Posterior vena cava (tissue), 2 donors: ENCODE results near the gene PRPSAP1. TPM values are rescaled to one million over a fixed set of nuclear protein-coding genes. Genes with fewer than 3 reads are reported as not detected.

Source experiments
- DNase-seq: peaks from one replicate; pipeline ENCODE4 v3.0.0-alpha.2; 2020; ENCODE audit warnings: low spot score
- intact Hi-C, 2 donors: fragments of 100-400 bp; cut with DNase I; formaldehyde crosslinking; loops; one replicate each; pipeline versions ENCODE4 v1.14.1 to v1.14.2; 2022 to 2023
- total RNA-seq, 2 donors: library from RNA; stranded (reverse); fragmentation: NEBNext Ultra II Directional; extraction: Animal tissue kit (Norgen Biotek cat#: 25700); gene quantifications; one replicate each; pipeline ENCODE4 v1.2.1, GENCODE V29; 2021
- donor health status: DM: yes; HTN: yes; CAD: no.
- donor health status: DM: yes; HTN: yes; CAD: no.

The PRPSAP1 gene
- total RNA-seq, 2 donors from 2014 or later = 33.7 to 34.8 TPM

GRCh38 chr17:76296186-76296585 is 57.5 kb downstream of the PRPSAP1 start:
- intact Hi-C loops = no loop called here
- DNase-seq = no peak

DNA sequence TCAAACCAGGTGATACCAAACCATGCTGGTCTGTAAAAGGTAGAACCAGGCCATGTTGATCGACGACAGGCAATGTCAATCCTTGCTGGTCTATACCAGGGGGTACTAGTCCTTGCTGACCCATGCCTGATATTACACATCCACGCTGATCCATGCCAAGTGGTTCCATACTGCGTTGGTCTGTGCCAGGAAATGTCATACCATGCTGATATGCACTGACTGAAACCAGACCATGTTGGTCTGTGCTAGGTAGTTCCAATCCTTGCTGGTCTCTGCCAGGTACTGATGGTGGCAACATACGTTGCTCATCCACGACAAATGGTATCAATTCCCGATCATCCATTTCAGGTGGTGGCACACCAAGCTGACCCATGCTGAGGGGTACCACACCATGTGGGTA is 60.6 kb downstream of the PRPSAP1 start:
- intact Hi-C loops = no loop called here
- DNase-seq = no peak

DNA sequence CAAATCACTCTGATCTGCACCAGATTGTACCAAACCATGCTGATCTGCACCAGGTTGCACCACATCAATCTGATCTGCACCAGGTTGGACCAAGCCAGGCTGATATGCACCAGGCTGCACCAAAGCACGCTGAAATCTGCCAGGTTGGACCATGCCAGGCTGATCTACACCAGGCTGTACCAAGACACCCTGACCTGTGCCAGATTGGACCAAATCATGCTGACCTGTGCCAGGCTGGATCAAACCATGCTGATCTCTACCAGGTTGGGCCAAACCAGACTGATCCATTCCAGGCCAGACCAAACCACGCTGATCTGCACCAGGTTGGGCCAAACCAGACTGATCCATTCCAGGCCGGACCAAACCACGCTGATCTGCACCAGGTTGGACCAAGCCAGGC is 61.1 kb downstream of the PRPSAP1 start:
- intact Hi-C loops = no loop called here
- no peak for DNase-seq

- intact Hi-C loops = loop anchor here (1.0 to 10.0 kb wide), 3 partner anchors 160 to 269 kb away; no protein-coding TSS in a partner anchor
These were observed 71.9 kb downstream of the PRPSAP1 start for GRCh38 chr17:76281573-76282371.

GRCh38 chr17:76280650-76281049 is 73.1 kb downstream of the PRPSAP1 start:
- intact Hi-C loops = loop anchor here (1.0 to 10.0 kb wide), 3 partner anchors 159 to 268 kb away; no protein-coding TSS in a partner anchor
- no peak for DNase-seq

More at GRCh38 chr17:76281573-76282371, 71.9 kb downstream of the PRPSAP1 start:
- no peak for DNase-seq

DNA sequence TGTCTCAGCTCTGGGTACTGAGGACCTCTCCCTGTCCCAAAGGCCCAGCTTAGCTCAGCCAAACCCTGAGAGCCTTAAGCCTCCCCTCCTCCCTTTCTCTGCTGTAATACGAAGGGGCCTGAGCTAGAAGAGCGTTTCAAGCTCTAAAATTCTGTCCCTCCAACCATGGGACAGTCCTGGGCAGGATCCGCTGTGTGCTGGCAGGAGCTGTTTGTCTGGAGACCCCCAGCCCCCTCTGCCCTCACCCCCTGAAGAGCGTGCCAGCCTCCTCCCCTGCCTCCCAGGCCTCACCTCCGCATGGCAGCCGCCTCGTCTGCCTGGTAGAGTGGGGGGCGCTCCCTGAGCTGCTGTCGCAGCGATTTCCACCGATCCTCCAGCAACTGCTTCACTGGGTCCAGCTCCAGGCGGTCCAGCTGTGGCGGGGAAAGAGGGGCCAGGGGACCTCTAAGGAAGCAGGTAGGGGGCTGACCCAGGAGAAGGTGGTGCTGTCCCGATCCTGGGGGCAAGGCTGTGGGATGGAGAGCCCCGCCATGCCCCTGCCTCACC is 73.9 kb downstream of the PRPSAP1 start:
- DNase-seq = no peak
- intact Hi-C loops = loop anchor here (2.0 to 10.0 kb wide), 3 partner anchors 159 to 268 kb away; no protein-coding TSS in a partner anchor

- intact Hi-C loops = loop anchor here in 1 of 2 donors (2.0 kb wide), 1 partner anchor 158 kb away; no protein-coding TSS in a partner anchor
- peak; percentile 97 for DNase-seq
These were observed 74.6 kb downstream of the PRPSAP1 start for GRCh38 chr17:76278952-76279741.

GRCh38 chr17:76278268-76278908 is 75.3 kb downstream of the PRPSAP1 start:
- no peak for DNase-seq
- intact Hi-C loops = loop anchor here in 1 of 2 donors (2.0 kb wide), 1 partner anchor 158 kb away; no protein-coding TSS in a partner anchor

- no peak for DNase-seq
- intact Hi-C loops = loop anchor here (2.0 kb wide), 2 partner anchors 27 to 157 kb away; no protein-coding TSS in a partner anchor
These were observed 76.1 kb downstream of the PRPSAP1 start for GRCh38 chr17:76277300-76278267.

- no peak for DNase-seq
- intact Hi-C loops = loop anchor here in 1 of 2 donors (2.0 kb wide), 1 partner anchor 26 kb away; no protein-coding TSS in a partner anchor
These were observed 77.0 kb downstream of the PRPSAP1 start for GRCh38 chr17:76276461-76277299.

DNA sequence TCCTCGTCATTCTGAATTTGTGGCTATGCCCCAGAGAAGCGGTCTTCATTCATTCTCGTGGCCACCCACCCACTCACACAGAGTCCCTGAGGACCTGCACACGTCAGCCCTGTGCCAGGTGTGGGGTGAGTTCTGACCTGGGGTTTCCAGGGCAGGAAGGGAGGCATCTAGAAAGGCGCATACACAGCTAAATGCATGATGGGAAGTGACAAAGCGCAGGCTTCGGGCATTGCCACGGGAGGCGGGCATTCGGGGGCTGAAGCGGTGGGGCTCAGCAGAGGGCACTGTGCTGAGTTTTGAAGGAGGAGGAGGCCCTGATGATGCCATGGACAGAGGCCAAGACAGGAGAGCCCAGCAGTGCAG is 77.7 kb downstream of the PRPSAP1 start:
- DNase-seq = no peak
- intact Hi-C loops = loop anchor here in 1 of 2 donors (2.0 kb wide), 1 partner anchor 25 kb away; no protein-coding TSS in a partner anchor

- DNase-seq = no peak
- intact Hi-C loops = loop anchor here in 1 of 2 donors (2.0 kb wide), 1 partner anchor 25 kb away; no protein-coding TSS in a partner anchor
These were observed 78.2 kb downstream of the PRPSAP1 start for GRCh38 chr17:76275382-76276068.

- no peak for DNase-seq
- intact Hi-C loops = no loop called here
These were observed 79.4 kb downstream of the PRPSAP1 start for GRCh38 chr17:76274112-76274956.

- intact Hi-C loops = no loop called here
- no peak for DNase-seq
These were observed 80.1 kb downstream of the PRPSAP1 start for GRCh38 chr17:76273445-76274111.
